Measurements from ENCODE around the gene SSR3.
"Not testable (repeated sequence)": the region's sequence is repeated elsewhere in the genome, so short reads cannot be mapped to it uniquely, and the experiment has no call there.

Gene SSR3

GRCh38 chr3:156554842-156555687 lies at the start of gene SSR3:
Gene SSR3 (minus strand): TSS chr3:156555117. CDS start chr3:156555089, 28 bp downstream.
- DNase-seq: peak; percentile 98 to 99

GRCh38 chr3:156604064-156604641 lies 49.2 kb upstream of the SSR3 start:
- no peak for DNase-seq

GRCh38 chr3:156603379-156604017 lies 48.6 kb upstream of the SSR3 start:
- no peak for DNase-seq

- DNase-seq: no peak
Observed at GRCh38 chr3:156602424-156602823, 47.5 kb upstream of the SSR3 start.

GRCh38 chr3:156601497-156601896 lies 46.6 kb upstream of the SSR3 start:
- DNase-seq: no peak

- no peak for DNase-seq
Observed at GRCh38 chr3:156600834-156601233, 45.9 kb upstream of the SSR3 start.

- DNase-seq: no peak
Observed at GRCh38 chr3:156599089-156599874, 44.4 kb upstream of the SSR3 start.

- no peak for DNase-seq
Observed at GRCh38 chr3:156598413-156598812, 43.5 kb upstream of the SSR3 start.

GRCh38 chr3:156594219-156594683 lies 39.3 kb upstream of the SSR3 start:
- no peak for DNase-seq

GRCh38 chr3:156593814-156594213 lies 38.9 kb upstream of the SSR3 start:
- no peak for DNase-seq

- not testable (repeated sequence) for DNase-seq
Observed at GRCh38 chr3:156589806-156590205, 34.9 kb upstream of the SSR3 start.

- DNase-seq: no peak
Observed at GRCh38 chr3:156587760-156588069, 32.8 kb upstream of the SSR3 start.

GRCh38 chr3:156586905-156587759 lies 32.2 kb upstream of the SSR3 start:
- no peak for DNase-seq

GRCh38 chr3:156583469-156583868 lies 28.6 kb upstream of the SSR3 start:
- no peak for DNase-seq

GRCh38 chr3:156582532-156583183 lies 27.7 kb upstream of the SSR3 start:
- no peak for DNase-seq

- no peak for DNase-seq
Observed at GRCh38 chr3:156581954-156582353, 27.0 kb upstream of the SSR3 start.

- DNase-seq: no peak
Observed at GRCh38 chr3:156581033-156581432, 26.1 kb upstream of the SSR3 start.

GRCh38 chr3:156579427-156579851 lies 24.5 kb upstream of the SSR3 start:
- no peak for DNase-seq

GRCh38 chr3:156577736-156578135 lies 22.8 kb upstream of the SSR3 start:
- DNase-seq: peak in 1 of 2 experiments; percentile 8

GRCh38 chr3:156576651-156577348 lies 21.9 kb upstream of the SSR3 start:
- DNase-seq: no peak

GRCh38 chr3:156576051-156576450 lies 21.1 kb upstream of the SSR3 start:
- no peak for DNase-seq

Data from stimulated activated CD4-positive, alpha-beta T cell treated with anti-CD3 and anti-CD28 coated beads, Interleukin-4, amount 100 ng/mL, for 4 hours (primary cell).